ENCODE data around the gene IL17D. TPM values are rescaled to one million over a fixed set of nuclear protein-coding genes. Genes with fewer than 3 reads are reported as not detected.

Gene IL17D
- total and polyA plus RNA-seq, 4 donors = 0.65 to 1.5 (median 0.97) TPM

GRCh38 chr13:20767309-20767943 lies 63.9 kb downstream of the IL17D start:
- TF ChIP-seq CTCF (IDR thresholded peaks at IDR 0.05; ENCODE audit: control extremely low read depth, extremely low read depth) = no peak
- WGBS, 2 donors = 94 to 100% methylated on average over 2 of the region's 2 CpGs

GRCh38 chr13:20769091-20769490 lies 65.6 kb downstream of the IL17D start:
- no peak overlapping the region for H3K4me3 ChIP-seq
- H3K4me1 ChIP-seq (ENCODE audit: control insufficient read depth in 5 of 5, insufficient read depth in 5 of 5, low read length in 5 of 5) = peaks cover 0 to 10% (median 6%) of the 10 kb centered on the region in 5 donors
- H3K36me3 ChIP-seq (ENCODE audit: control insufficient read depth in 4 of 4, insufficient read depth in 4 of 4, low read length in 4 of 4) = peaks cover 0 to 14% (median 7%) of the 10 kb centered on the region in 4 donors
- H3K27ac ChIP-seq (ENCODE audit: low read depth in 1 of 2, low read length in 1 of 2) = no peak overlapping the region
- TF ChIP-seq CTCF (IDR thresholded peaks at IDR 0.05; ENCODE audit: control extremely low read depth, extremely low read depth) = no peak
- H3K9me3 ChIP-seq (ENCODE audit: control insufficient read depth in 4 of 4, insufficient read depth in 3 of 4, low read length in 3 of 4) = peaks cover 0 to 10% (median under 1%) of the 10 kb centered on the region in 4 donors
- ATAC-seq (ENCODE audit: insufficient read depth, low FRiP score) (no peak), DNase-seq (peak in 2 of 3 donors; percentile 17 to 34)
- H3K27me3 ChIP-seq (ENCODE audit: control insufficient read depth in 3 of 3, insufficient read depth in 3 of 3, low read length in 2 of 3) = no peaks in the 10 kb centered on the region
- no peak overlapping the region for H3K9ac ChIP-seq (ENCODE audit: insufficient read depth in 1 of 2, low read length in 2 of 2)
- WGBS, 2 donors = 54 to 67% methylated on average over 2 of the region's 2 CpGs

More at GRCh38 chr13:20767309-20767943, 63.9 kb downstream of the IL17D start:
- ATAC-seq (ENCODE audit: insufficient read depth, low FRiP score) (no peak), DNase-seq (no peak)
- peaks cover 0 to 10% (median under 1%) of the 10 kb centered on the region in 4 donors for H3K9me3 ChIP-seq (ENCODE audit: control insufficient read depth in 4 of 4, insufficient read depth in 3 of 4, low read length in 3 of 4)
- peaks cover 0 to 14% (median 7%) of the 10 kb centered on the region in 4 donors for H3K36me3 ChIP-seq (ENCODE audit: control insufficient read depth in 4 of 4, insufficient read depth in 4 of 4, low read length in 4 of 4)
- peaks cover 0 to 3% (median 1%) of the 10 kb centered on the region in 5 donors for H3K4me1 ChIP-seq (ENCODE audit: control insufficient read depth in 5 of 5, insufficient read depth in 5 of 5, low read length in 5 of 5)
- no peak overlapping the region for H3K4me3 ChIP-seq
- H3K9ac ChIP-seq (ENCODE audit: insufficient read depth in 1 of 2, low read length in 2 of 2) = no peak overlapping the region
- H3K27ac ChIP-seq (ENCODE audit: low read depth in 1 of 2, low read length in 1 of 2) = no peak overlapping the region
- no peaks in the 10 kb centered on the region for H3K27me3 ChIP-seq (ENCODE audit: control insufficient read depth in 3 of 3, insufficient read depth in 3 of 3, low read length in 2 of 3)

DNA sequence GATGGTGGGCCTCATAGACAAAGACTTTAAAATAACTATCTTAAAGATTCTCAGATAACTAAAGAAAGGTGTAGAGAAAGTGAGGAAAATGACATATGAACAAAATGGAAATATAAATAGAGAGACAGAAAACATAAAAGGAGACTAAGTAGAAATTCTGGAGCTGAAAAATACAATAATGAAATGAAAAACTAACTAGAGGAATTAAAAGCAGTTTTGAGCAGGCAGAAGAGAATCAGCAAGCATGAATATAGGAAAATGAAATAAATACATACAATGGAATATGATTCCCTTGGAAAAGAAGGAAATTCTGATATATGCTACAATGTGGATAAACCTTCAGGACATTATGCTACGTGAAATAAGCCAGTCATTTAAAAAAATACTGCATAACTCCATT lies 66.3 kb downstream of the IL17D start:
- no peak for TF ChIP-seq CTCF (IDR thresholded peaks at IDR 0.05; ENCODE audit: control extremely low read depth, extremely low read depth)
- Histone ChIP-seq H3K9me3 (ENCODE audit: control insufficient read depth in 4 of 4, insufficient read depth in 3 of 4, low read length in 3 of 4) (peaks cover 0 to 10% (median under 1%) of the 10 kb centered on the region in 4 donors), H3K4me1 (ENCODE audit: control insufficient read depth in 5 of 5, insufficient read depth in 5 of 5, low read length in 5 of 5) (peaks cover 0 to 10% (median 6%) of the 10 kb centered on the region in 5 donors), H3K9ac (ENCODE audit: insufficient read depth in 1 of 2, low read length in 2 of 2) (no peak overlapping the region), H3K27ac (ENCODE audit: low read depth in 1 of 2, low read length in 1 of 2) (no peak overlapping the region), H3K27me3 (ENCODE audit: control insufficient read depth in 3 of 3, insufficient read depth in 3 of 3, low read length in 2 of 3) (no peaks in the 10 kb centered on the region), H3K36me3 (ENCODE audit: control insufficient read depth in 4 of 4, insufficient read depth in 4 of 4, low read length in 4 of 4) (peaks cover 0 to 14% (median 7%) of the 10 kb centered on the region in 4 donors), H3K4me3 (no peak overlapping the region)
- ATAC-seq (ENCODE audit: insufficient read depth, low FRiP score) = no peak
- WGBS, 2 donors = 98% methylated on average over 1 of the region's 1 CpG
- no peak for DNase-seq

Other genes starting within 250 kb of the IL17D start
- 10 to 100 TPM; 21.2 to 22.9 TPM for gene CRYL1, start 177.8 kb upstream of the IL17D start, total RNA-seq
- 10 to 100 TPM; 14.1 to 24.1 TPM for gene CRYL1, start 177.8 kb upstream of the IL17D start, polyA plus RNA-seq
- gene IFT88, start 136.5 kb upstream of the IL17D start, total RNA-seq = 10 to 100 TPM; 18.2 to 59.0 TPM
- 10 to 100 TPM in 1 of 2 donors, 1 to 10 TPM in 1; 8.7 to 11.1 TPM for gene IFT88, start 136.5 kb upstream of the IL17D start, polyA plus RNA-seq
- 10 to 100 TPM; 11.1 to 11.9 TPM for gene EEF1AKMT1, start 70.3 kb downstream of the IL17D start, total RNA-seq
- gene EEF1AKMT1, start 70.3 kb downstream of the IL17D start, polyA plus RNA-seq = 10 to 100 TPM in 1 of 2 donors, 1 to 10 TPM in 1; 6.7 to 14.7 TPM
- 10 to 100 TPM; 14.4 to 25.5 TPM for gene XPO4, start 199.0 kb downstream of the IL17D start, total RNA-seq
- 1 to 10 TPM; 3.1 to 5.4 TPM for gene XPO4, start 199.0 kb downstream of the IL17D start, polyA plus RNA-seq